Gastroesophageal sphincter (tissue), 3 donors: ENCODE measurements around the gene APBA1.

Experiments used
- CTCF ChIP-seq, 4 experiments: fragments of 200-600 bp in 2 of 4; fragments of 450-650 bp in 2 of 4; sonication (generic) in 1 of 4; IDR thresholded peaks; one replicate each; pipeline ENCODE4 v1.5.1; 2017 to 2019; ENCODE audit warnings: antibody characterized with exemption in 4 of 4, mild to moderate bottlenecking in 2 of 4, moderate library complexity in 2 of 4
- EP300 ChIP-seq: sonication (generic); formaldehyde crosslinking; IDR thresholded peaks from one replicate; pipeline ENCODE4 v1.6.1; 2017; ENCODE audit warnings: antibody characterized with exemption, mild to moderate bottlenecking
- POLR2AphosphoS5 ChIP-seq: sonication (generic); formaldehyde crosslinking; IDR thresholded peaks from one replicate; pipeline ENCODE4 v1.6.1; 2017; ENCODE audit warnings: antibody characterized with exemption

DNA sequence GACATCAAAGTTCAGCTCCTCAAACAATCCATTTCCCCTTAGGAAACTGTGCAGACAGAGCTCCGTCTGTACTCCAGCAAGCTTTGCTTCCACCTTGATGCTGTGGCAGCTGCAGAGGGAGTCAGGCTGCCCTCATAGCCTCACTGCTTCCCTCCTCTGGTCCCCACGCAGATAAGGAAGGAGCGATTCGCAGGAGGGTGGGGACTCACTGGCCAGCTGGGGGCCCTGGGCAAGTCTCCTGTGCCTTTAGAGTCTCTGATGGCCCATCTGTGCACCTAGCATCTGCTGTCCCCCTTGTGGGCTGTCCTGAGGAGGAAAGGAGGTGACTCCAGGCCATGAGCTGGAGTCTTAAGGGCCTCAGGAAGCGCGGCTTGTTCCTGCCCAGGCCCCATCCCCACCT is 225.7 kb downstream of the APBA1 start:
- TF ChIP-seq POLR2AphosphoS5 (no peak), EP300 (no peak), CTCF (IDR thresholded peaks at IDR 0.05) (no peak)
